ENCODE results near the gene SCD5.

DNA sequence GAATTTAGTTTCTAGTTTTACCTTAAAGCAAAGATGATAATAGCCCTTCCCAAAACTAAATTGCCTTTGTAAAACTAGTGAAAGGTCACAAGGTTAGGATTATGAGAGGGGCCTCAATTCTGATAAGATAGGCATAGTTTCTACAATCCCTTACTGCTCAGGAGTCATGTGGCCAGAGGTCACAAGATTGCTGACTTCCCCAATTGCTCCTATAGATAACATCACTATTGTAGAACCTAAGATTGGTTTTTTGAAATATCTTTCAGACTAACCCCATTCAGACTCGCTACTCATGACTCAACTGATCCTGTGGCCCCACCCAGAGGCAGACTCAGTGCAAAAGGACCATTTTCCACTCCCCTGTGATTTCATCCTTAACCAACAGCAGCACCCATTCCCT is 70.3 kb downstream of the SCD5 start:
- TF ChIP-seq CTCF (IDR thresholded peaks at IDR 0.05; ENCODE audit: low read length): no peak
- TF ChIP-seq EZH2 (IDR thresholded peaks at IDR 0.05; ENCODE audit: borderline replicate concordance, low read length): no peak
